SIG-M5 treated with dmso at 0.1 percent for 504 hours (cell line): ENCODE data around the gene RPL36.

Source experiments
- DNase-seq: peaks from one replicate; lab custom pipeline; 2025; ENCODE audit not compliant: unreplicated experiment; lab: John Stamatoyannopoulos, UW

Gene RPL36

DNA sequence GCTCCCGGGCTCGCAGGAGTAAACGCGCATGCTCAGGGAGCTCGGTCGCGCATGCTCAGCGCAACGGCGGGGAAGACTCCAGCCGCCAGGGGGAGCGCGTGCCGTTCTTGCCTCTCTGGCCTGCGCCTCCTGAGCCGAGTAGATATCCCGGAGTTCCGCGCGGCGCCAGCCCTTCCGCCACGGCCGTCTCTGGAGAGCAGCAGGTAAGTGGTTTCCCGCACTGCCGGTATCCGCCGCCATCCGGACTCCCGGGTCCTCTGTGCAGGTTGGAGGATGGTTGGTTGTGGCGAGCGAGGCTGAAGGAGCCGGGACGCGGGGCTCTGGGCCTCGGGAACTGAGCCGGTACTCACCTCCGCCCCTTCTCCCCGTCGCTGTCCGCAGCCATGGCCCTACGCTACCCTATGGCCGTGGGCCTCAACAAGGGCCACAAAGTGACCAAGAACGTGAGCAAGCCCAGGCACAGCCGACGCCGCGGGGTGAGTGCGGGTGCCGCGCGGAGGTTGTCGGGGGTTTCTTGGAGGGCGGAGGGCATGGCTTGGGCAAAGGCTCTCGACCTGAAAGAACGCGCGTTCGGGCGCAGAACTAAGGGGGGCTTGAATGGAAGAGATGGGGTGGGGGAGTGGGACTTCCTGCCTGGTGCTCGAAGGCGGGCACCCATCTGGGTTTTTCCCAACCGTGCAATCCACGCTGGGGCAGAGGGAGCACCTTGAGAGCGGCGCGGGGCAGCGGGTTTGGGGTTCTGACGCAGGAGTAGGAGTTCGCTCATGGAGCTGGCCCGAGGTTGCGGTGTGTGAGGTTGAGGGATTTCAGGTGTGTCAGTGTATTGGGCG lies at the start of gene RPL36:
RPL36 (plus strand) TSS at position 171 of the 830 bp plus-strand sequence; CDS start at position 384, 213 bp downstream.
- peak; percentile 83 for DNase-seq

DNA sequence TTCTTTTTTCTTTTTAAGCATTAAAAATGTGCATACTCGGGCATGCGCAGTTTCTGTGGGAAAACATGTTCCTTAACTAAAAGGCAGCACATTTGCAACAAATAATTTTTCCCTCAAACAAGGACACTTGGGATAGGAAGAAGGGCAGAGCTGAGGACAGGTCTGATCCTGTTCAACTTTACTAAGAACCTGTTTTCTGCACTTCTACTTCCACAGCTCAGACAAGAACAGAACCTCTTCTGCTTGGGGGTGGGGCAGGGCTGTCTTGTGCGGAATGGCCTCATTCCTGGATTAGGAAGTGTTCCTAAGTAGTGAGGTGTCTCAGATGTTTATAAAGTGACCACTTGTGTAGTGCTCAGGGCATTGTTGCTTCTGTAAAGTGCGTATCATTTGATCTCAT lies 48.9 kb upstream of the RPL36 start:
- no peak for DNase-seq

DNA sequence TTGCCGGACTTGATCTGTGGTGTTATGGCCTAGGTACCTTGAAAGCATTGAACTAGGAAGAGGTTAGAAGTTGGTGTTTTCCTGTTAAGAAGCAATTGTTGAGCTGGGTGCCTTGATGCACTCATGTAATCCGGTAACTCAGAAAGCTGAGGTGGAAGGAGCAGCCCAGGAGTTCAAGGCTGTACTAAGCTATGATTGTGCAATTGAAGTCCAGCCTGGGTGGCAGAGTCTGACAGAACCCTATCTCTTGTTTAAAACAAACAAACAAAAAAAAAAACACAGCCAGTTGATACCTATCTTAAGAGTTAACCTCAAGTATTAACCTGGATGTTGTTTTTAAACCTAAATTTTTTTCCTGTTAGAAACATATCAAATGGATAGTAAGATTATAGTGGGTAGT lies 47.9 kb upstream of the RPL36 start:
- DNase-seq: no peak

DNA sequence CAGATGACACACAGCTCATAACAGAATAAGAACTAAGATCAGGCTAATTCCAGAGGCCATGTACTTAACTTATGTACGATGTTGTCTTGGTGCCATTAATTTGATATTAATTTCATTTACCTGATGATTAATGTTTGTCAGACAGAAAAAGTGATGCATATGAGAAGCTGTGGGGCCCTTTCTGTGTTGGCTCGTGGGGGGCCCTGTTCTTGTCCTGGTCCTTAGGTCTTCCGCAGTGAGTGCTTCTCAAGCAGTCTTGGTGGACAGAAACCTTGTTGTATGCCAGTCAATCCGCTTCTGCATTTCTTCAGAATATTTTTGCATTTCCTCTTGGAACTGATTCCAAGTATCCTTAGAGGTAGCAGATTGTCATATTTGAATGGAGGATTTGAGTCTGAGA lies 47.0 kb upstream of the RPL36 start:
- no peak for DNase-seq

DNA sequence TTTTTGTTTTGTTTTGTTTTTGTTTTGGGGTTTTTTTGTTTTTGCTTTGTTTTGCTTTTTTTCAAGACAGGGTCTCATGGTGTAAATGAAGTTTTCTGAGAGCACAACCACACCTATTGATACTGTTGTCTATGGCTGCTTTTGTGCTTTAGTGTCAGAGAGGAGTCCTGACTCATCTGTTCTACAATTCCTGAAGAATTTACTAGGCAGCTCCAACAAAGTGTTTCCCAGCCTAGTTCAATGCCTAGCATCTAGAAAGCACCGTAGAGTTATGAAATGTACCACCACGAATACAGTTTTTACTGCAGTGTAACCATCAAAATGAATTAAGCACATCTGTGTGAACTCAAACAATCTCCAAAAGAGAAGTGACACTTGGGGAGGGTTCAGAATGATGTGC lies 46.1 kb upstream of the RPL36 start:
- DNase-seq: no peak

DNA sequence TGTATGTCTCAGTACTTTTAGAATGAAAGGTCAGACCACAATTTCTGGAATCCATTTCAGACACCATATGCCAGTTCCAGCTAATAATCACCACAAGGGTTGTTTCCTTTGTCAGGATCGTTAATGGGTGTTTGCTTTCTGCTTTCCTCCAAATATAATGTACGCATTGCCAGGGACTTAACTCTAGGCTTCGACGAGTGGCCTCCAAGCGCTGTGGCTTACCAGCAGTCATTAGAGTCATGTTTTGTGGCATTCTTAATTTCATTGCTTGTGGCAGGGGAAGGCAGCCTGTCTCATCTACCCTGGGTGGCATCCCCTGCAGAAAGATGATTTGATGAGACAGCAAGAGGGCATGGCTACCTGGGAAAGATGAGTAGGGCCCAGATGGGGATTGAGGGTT lies 44.7 kb upstream of the RPL36 start:
- DNase-seq: no peak

DNA sequence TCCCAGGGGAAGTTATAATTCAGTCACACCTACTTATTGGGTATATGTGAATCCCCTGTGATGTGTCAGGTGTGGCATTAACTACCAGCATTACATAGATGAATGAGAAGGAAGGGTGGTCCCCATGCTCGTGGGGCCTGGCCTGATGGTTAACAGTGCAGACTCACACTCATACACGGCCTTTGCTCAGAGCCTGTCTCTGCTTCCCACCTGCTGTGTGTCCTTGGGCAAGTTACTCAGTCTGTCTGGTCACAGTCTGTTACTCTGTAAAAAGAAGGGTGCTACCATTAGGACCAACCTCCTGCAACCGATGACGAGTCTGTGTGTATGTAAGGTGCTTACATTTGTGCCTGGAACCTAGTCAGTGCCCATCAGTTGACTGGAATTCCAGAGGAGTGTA lies 43.4 kb upstream of the RPL36 start:
- no peak for DNase-seq

DNA sequence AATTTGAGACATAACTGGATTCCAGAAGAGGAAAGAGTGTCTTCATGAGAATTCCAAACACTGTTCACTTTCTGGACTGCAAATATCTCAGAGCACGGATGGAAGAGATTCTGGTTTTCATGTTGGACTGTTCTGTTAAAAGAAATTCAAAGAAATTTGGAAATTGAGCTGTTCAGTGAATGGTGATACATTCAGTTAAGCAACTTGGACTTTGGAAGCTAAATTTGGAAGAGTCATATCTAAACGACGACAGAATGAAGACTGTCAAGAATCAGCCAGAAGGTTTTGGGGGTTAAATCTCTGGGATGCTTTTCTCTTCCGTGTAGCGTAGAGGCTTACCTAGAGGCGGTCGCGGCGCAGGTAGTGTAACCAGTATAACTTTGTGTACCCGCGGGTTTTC lies 41.6 kb upstream of the RPL36 start:
- no peak for DNase-seq

DNA sequence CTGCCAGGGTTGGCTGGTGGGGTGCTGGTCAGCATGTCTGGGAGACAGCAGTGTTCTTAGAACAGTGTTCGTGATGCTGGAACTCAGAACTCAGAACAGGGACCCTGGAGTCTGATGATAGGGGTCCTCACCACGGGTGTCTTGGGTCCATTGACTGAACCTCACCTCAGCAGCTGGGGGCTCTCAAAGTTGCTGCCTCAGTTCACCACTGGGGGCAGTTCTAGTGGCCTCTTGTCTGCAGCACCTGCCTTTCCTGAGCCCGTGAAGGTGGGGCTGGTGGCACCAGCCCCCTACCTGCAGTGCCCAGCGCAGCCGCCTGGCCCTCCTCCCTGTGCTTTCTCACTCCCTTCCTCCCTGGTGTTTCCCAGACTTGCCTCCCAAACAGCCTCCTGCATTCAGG lies 38.7 kb upstream of the RPL36 start:
- DNase-seq: no peak

DNA sequence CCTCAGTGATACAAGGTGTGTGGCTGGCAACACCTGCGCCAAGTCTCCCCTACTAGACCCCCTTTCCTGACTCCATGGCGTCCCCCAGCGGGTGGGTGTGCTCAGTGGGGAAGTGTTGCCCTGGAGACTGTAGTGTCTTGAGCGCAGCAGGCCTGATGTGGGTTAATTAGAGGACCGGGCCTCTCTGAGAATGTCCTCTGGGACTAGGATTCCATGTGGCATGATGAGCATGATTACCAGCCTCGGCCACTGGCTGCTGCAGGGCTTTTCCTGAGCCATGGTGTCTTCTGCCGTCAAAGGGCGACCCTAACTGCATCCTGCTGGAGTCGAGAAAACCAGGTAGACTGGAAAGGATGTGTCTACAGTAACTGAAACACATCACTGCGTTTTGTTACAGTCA lies 37.8 kb upstream of the RPL36 start:
- no peak for DNase-seq

DNA sequence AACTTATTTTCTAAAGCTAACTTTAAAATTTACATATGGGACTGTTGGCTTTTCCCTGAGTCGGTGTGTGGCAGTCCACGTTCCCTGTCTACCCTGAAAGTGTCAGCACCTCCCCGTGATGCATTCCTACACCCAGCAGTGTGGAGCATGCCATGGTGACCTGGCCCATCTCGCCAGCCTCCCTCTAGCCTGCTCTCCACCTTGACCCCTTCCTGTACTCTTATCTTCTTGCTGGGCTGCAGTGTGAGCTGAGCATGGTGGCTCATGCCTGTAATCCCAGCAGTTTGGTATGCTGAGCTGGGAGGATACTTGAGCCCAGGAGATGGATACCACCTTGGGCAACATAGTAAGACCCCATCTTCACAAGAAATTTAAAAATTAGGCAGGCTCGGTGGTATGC lies 35.2 kb upstream of the RPL36 start:
- no peak for DNase-seq

DNA sequence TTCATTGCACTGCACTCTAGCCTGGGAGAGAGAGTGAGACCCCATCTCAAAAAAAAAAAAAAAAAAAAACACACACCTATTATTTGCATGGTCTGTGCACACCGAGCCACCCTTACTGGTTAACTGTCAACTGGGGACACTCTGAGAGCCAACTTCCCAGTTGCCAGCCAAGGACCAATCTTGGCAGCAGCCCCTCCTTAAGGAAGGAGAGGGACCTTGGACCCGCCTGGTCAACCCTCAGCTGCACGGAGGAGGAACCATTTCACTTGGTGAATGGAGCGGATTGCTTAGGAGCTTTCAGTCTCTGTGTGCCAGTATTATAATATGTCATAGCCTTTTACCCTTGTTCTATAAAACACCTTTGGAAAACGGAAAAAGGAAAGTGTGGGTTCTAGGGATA lies 34.7 kb upstream of the RPL36 start:
- DNase-seq: no peak

DNA sequence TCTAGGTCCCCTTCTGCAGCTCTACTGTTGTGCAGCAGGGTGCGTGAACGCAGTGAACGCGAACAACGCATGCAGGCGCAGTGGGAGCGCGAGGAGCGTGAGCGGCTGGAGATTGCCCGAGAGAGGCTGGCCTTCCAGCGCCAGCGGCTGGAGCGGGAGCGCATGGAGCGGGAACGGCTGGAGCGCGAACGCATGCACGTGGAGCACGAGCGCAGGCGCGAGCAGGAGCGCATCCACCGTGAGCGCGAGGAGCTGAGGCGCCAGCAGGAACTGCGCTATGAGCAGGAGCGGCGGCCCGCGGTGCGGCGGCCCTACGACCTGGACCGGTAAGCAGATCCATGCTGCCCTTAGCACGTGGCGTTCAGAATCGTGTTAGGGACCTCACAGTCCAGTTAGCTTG lies 28.6 kb upstream of the RPL36 start:
- no peak for DNase-seq

DNA sequence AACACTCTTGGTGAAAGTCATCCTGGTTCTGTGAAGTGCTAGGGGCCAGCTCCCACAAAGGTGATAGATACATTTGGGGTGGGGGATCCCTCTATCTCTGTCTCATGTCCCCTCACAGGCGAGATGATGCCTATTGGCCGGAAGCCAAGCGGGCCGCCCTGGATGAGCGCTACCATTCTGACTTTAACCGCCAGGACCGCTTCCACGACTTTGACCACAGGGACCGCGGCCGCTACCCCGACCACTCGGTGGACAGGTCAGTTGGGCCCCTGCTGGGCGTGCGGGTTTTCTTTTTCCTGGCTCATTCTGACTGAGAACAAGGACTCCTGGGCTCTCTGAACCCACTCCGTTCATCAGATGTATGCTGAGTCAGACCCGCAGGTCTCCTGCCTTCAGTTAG lies 26.2 kb upstream of the RPL36 start:
- DNase-seq: no peak

DNA sequence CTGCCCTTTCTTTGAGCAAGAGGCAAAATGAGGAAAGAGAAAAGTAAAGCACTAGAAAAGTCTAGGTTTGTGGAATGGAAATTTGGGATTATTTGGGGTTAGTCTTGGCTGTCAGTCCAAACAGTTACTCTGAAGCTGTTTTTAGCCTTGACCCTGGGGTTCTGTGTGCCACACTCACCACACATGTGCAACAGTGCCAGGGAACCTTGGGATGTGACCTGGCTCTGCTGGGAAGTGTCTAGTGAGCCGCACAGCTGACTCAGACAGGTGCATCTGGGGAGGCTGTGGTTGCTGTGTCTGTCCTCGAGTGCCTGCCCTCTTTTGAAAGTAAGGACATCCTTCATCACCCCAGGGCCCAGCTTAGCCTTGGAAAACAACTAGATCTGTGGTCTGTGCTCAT lies 25.6 kb upstream of the RPL36 start:
- no peak for DNase-seq

DNA sequence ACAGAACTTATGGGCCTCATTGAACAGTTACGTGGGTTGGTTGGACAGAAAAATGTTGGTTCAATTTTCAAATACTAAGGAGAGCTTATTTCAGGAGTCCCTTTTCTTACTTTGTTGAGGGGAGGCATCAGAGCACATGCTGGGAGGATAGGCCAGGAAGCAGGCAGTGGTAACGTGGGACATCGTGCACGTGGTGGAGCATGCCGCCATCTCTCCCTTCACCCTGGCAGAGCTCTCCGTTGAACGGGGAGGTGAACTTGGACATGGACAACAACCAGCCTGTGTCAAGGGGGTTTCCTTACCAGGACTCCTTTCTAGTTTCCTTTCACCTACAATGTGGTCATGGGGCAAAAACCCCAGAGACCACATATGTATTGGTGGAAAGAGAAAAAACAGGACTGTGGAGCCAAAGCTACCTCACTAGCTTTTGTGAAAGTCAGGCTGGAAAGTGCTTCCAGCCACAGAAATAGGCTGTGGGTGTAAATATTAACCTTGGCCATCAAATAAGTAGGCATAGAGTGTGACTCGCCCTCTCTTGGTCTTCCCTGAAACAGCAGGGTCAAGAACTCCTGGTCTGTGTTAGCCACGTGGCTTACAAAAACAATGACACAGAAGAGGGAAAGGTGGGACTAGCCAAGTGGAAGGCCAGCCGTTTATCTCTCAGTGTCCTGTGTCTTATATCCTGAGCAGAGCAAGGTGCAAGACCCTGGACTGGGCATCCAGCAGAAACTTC lies 24.1 kb upstream of the RPL36 start:
- DNase-seq: no peak

DNA sequence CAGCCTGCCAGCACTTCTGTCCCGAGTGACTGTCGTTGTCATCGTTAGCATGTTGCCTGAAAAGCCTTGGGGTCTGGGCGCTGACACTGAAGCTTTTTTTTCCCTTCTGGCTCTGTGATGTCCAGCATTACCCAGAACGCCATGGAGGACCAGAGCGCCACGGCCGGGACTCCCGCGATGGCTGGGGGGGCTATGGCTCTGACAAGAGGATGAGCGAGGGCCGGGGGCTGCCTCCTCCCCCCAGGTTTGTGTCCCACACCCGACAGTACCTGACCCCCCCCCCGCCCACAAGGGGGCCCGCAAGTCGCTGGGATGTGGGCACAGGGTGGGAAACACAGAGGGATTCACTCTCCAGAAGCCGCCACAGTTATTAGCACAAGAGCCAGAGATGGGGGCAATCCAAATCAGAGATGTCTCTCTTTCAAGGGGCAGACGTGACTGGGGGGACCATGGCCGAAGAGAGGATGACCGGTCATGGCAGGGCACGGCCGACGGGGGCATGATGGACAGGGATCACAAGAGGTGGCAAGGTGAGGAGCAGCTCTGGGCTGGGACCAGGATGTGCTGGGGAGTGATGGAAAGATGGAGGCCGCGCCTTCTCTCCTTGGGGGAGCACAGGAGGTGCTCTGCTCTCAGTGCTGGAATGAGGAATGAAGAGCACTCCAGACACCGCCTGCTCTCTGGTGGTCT lies 23.0 kb upstream of the RPL36 start:
- DNase-seq: no peak

DNA sequence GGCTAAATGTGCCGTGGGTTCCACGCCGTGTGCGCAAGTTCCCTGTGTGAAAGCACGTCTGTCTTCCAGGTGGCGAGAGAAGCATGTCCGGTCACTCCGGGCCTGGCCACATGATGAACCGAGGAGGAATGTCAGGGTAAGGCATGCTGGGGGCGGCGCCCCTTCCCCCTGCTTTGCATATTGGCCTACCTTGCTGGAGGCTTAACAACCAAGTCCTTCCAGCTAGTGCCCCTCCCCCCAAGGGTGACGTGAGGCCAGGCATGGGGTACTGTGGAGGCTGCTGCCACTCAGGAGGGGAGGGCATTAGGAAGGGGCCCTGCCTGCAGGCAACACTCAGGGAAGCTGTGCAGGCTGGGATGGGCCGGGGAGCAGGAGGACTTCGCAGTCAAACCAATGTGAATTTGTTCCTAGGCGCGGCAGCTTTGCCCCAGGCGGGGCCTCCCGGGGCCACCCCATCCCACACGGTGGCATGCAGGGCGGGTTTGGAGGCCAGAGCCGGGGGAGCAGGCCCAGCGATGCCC lies 22.3 kb upstream of the RPL36 start:
- DNase-seq: no peak

DNA sequence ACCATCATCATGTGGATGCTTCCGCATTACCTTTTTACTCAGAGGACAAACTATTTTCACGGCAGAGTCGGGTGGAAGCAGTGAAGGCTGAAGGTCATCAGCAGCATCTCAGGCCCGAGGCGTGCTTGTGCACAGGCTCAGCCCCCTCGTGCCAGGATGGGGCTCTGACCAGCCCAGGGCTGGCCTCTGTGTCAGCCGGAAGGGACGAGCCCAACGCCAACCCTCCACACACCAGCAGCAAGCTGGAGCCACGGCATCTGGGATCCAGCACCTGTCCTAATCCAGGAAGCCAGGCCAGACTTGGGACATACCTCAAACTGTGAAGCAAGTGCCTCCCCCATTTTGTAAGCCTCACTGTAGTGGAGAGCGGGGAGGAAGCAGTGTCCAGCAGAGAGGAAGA lies 20.9 kb upstream of the RPL36 start:
- no peak for DNase-seq

DNA sequence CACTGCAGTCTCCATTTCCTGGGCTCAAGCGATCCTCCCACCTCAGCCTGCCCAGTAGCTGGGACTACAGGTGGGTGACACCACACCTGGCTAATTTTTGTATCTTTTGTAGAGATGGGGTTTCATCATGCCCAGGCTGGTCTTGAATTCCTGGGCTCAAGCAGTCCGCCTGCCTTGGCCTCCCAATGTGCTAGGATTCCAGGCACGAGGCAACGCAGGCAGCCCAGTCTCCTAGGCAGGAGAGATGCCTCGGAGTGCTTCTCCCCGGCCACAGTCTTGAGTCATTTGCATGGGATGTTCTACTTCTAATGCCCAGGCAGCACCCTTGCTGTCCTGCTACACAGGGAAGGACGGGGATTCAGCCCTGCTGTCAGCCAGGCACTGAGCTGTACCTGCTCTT lies 18.5 kb upstream of the RPL36 start:
- DNase-seq: no peak

DNA sequence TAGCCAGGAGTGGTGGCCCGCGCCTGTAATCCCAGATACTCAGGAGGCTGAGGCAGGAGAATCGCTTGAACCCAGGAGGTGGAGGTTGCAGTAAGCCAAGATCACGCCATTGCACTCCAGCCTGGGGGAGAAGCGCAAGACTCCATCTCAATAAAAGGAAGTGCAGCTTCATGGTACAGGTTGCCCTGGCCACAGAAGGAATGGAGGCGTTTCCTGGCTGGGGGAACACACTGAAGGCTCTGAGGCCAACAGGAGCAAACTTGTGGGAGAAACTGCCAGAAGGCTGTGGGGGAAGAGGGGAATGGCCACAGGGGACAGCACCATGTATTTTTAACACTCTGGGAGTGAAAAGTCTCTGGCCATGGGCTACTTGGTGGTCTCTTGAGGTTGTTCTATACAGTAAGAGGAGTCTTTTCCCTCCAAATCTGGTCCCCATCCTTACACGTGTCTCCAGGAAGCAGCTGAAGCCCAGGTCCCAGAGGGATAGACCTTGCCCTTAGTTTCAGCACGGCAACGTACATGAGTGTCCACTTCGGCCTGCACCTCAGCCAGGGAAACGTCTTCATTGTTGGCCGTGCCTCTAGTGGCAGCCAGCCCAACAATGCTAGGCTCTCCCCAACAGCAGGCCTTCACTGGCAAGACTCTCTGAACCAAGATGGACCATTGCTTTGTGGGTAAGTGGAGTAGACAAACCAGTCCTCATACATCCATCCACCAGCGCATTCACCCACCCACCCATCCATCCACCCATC lies 17.2 kb upstream of the RPL36 start:
- no peak for DNase-seq
